ENCODE measurements around the gene PFKFB3. TPM values are rescaled to one million over a fixed set of nuclear protein-coding genes. Genes with fewer than 3 reads are reported as not detected.
A peak's percentile ranks its signal among the peaks of the same experiment; 100 is the strongest.
"Not testable (repeated sequence)": the region's sequence is repeated elsewhere in the genome, so short reads cannot be mapped to it uniquely, and the experiment has no call there.

The PFKFB3 gene
- total RNA-seq, 2 donors from 2014 or later = 157 to 310 TPM

GRCh38 chr10:6202098-6202683 lies 541 bp upstream of the PFKFB3 start:
- Mint-ChIP-seq H3K36me3 (ENCODE audit: low read depth) (peaks cover 75% of the 10 kb centered on the region), H3K27ac (peak overlapping the region; percentile 99), H3K9me3 (no peaks in the 10 kb centered on the region), H3K4me1 (peaks cover 27% of the 10 kb centered on the region), H3K27me3 (no peaks in the 10 kb centered on the region), H3K4me3 (peak overlapping the region; percentile 92)
- peak; percentile 3 for ATAC-seq (replicated peaks)

DNA sequence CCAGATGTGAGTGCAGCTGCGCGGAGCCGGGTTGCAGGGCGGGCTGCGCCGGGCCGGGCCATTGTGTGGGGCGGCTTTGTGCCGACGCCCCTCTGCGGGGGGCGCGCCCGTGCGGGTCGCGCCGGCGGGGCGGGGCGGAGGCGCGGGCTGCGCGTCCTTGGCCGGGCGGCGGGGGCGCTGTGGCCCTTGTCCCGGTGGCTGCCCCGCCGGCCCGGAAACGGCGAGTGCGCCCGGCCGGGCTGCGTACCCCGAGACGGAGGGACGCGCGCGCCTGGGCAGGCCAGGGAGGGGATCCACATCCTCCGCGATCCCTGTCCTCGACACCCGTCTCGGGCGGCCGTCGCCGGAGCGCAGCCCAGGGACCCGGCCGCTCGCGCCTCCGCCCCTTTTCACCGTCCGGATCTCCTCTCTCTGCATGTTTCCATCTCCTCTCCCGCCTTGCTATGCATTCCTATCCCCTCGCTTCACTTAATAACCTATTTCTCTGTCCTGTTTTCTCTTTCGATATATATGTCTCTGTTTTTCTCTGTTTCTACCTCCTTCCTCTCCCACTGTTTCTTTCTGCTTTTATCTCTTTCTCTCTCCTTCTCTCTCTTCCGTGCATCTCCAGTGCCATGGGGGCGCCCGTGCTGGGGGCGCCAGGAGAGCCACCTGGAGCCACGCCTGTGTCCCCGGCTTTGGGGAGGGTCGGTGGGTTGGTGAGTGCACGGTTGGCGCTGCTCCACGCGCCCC lies 765 bp downstream of the PFKFB3 start:
- ATAC-seq (replicated peaks) = peak; percentile 11
- H3K4me3 Mint-ChIP-seq = peak overlapping the region; percentile 92

GRCh38 chr10:6204063-6204340 lies 1.3 kb downstream of the PFKFB3 start:
- H3K27ac Mint-ChIP-seq = peak overlapping the region; percentile 86
- no peak for ATAC-seq (replicated peaks)
- no peaks in the 10 kb centered on the region for H3K9me3 Mint-ChIP-seq
- H3K27me3 Mint-ChIP-seq = no peaks in the 10 kb centered on the region
- peaks cover 78% of the 10 kb centered on the region for H3K36me3 Mint-ChIP-seq (ENCODE audit: low read depth)
- H3K4me1 Mint-ChIP-seq = peaks cover 22% of the 10 kb centered on the region
- peak overlapping the region; percentile 92 for H3K4me3 Mint-ChIP-seq

More for the DNA sequence above, 765 bp downstream of the PFKFB3 start:
- H3K27me3 Mint-ChIP-seq = no peaks in the 10 kb centered on the region
- peaks cover 78% of the 10 kb centered on the region for H3K36me3 Mint-ChIP-seq (ENCODE audit: low read depth)
- H3K27ac Mint-ChIP-seq = peak overlapping the region; percentile 86
- H3K9me3 Mint-ChIP-seq = no peaks in the 10 kb centered on the region
- H3K4me1 Mint-ChIP-seq = peaks cover 26% of the 10 kb centered on the region

GRCh38 chr10:6204341-6205191 lies 1.8 kb downstream of the PFKFB3 start:
- Mint-ChIP-seq H3K27ac (peak overlapping the region; percentile 85), H3K27me3 (no peaks in the 10 kb centered on the region)
- ATAC-seq (replicated peaks) = no peak

DNA sequence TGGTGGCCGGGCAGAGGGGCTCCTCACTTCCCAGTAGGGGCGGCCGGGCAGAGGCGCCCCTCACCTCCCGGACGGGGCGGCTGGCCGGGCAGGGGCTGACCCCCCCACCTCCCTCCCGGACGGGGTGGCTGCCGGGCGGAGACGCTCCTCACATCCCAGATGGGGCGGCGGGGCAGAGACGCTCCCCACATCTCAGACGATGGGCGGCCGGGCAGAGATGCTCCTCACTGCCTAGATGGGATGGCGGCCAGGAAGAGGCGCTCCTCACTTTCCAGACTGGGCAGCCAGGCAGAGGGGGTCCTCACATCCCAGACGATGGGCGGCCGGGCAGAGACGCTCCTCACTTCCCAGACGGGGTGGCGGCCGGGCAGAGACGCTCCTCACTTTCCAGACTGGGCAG lies 3.8 kb downstream of the PFKFB3 start:
- ATAC-seq (replicated peaks); H3K4me3 Mint-ChIP-seq; H3K9me3 Mint-ChIP-seq; H3K27ac Mint-ChIP-seq; H3K27me3 Mint-ChIP-seq: not testable (repeated sequence)
- Mint-ChIP-seq H3K4me1 (peaks cover 17% of the 10 kb centered on the region), H3K36me3 (ENCODE audit: low read depth) (peaks cover 77% of the 10 kb centered on the region)

More at GRCh38 chr10:6204341-6205191, 1.8 kb downstream of the PFKFB3 start:
- peaks cover 81% of the 10 kb centered on the region for H3K36me3 Mint-ChIP-seq (ENCODE audit: low read depth)
- H3K4me3 Mint-ChIP-seq = peak overlapping the region; percentile 92
- H3K4me1 Mint-ChIP-seq = peaks cover 19% of the 10 kb centered on the region
- no peaks in the 10 kb centered on the region for H3K9me3 Mint-ChIP-seq

DNA sequence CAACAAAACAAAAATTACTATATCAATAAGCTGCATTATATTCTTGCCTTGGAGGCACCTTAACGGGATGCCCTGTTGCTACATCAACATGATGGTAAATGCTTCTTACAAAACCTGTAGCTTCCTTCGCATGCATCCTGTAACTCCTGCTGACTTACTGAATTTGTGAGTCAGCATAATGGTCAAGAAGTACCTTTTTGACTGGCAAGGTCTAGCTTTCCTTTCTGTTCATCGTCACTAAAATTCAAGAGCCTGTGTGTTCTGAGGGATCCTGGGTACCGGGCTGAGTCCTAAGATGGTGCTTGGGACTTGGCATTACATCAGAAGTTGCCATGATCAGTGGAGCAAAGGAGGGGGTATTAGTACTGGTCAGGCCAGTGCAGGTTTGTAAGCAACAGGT lies 4.9 kb downstream of the PFKFB3 start:
- H3K36me3 Mint-ChIP-seq (ENCODE audit: low read depth) = peaks cover 80% of the 10 kb centered on the region
- ATAC-seq (replicated peaks) = peak; percentile 3
- H3K27me3 Mint-ChIP-seq = no peaks in the 10 kb centered on the region
- peak overlapping the region; percentile 60 for H3K4me3 Mint-ChIP-seq
- H3K9me3 Mint-ChIP-seq = no peaks in the 10 kb centered on the region
- peak overlapping the region; percentile 62 for H3K27ac Mint-ChIP-seq
- H3K4me1 Mint-ChIP-seq = peaks cover 17% of the 10 kb centered on the region

DNA sequence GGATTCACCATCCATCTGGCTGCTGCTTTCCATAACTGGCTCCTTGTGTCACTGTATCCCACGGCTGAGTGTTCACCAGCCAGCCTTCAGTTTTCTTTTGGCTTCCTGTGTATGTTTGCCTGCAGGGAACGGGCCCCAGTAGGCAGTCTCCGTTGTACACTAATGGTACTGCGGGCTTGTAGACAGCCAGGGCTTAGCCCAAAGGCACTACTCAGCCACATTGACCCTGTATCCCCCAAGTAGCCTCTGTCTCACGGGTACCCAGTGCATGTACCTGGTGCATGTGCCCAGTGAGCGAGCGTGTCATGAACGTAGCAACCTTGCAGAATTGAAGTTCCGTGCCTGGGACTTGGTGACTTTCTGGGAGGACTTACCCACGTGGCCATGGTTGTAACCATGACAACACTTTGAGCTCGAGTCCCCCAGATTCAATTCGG lies 6.1 kb downstream of the PFKFB3 start:
- Mint-ChIP-seq H3K27ac (no peak overlapping the region), H3K4me1 (peaks cover 23% of the 10 kb centered on the region), H3K9me3 (no peaks in the 10 kb centered on the region), H3K4me3 (no peak overlapping the region), H3K27me3 (no peaks in the 10 kb centered on the region), H3K36me3 (ENCODE audit: low read depth) (peaks cover 86% of the 10 kb centered on the region)
- no peak for ATAC-seq (replicated peaks)

DNA sequence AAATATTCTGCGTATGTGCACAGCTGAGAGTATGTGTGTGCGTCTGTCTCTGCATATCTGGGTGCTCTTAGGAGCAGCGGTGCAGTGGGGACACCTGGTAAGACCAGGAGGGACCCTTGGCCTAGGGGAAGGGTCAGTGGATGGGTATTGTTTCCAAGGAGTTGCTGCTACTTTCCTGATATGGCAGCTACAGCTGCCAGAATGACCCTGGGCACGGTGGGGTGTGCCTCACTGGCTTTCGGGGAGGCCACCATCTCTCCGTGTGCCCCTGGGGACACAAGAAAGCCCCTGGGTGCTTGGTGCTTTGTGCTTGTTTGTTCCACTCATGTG lies 8.6 kb downstream of the PFKFB3 start:
- no peaks in the 10 kb centered on the region for H3K9me3 Mint-ChIP-seq
- no peak for ATAC-seq (replicated peaks)
- peaks cover 93% of the 10 kb centered on the region for H3K36me3 Mint-ChIP-seq (ENCODE audit: low read depth)
- no peak overlapping the region for H3K4me3 Mint-ChIP-seq
- peak overlapping the region; percentile 26 for H3K27ac Mint-ChIP-seq
- H3K27me3 Mint-ChIP-seq = no peaks in the 10 kb centered on the region
- peaks cover 20% of the 10 kb centered on the region for H3K4me1 Mint-ChIP-seq

- H3K9me3 Mint-ChIP-seq = no peaks in the 10 kb centered on the region
- no peak overlapping the region for H3K4me3 Mint-ChIP-seq
- H3K27me3 Mint-ChIP-seq = no peaks in the 10 kb centered on the region
- H3K36me3 Mint-ChIP-seq (ENCODE audit: low read depth) = peaks cover 94% of the 10 kb centered on the region
- H3K27ac Mint-ChIP-seq = no peak overlapping the region
- ATAC-seq (replicated peaks) = no peak
- H3K4me1 Mint-ChIP-seq = peaks cover 20% of the 10 kb centered on the region
Observed at GRCh38 chr10:6211671-6212635, 9.2 kb downstream of the PFKFB3 start.

GRCh38 chr10:6212806-6213205 lies 10.1 kb downstream of the PFKFB3 start:
- H3K27ac Mint-ChIP-seq = no peak overlapping the region
- H3K9me3 Mint-ChIP-seq = no peaks in the 10 kb centered on the region
- no peaks in the 10 kb centered on the region for H3K27me3 Mint-ChIP-seq
- ATAC-seq (replicated peaks) = no peak
- H3K36me3 Mint-ChIP-seq (ENCODE audit: low read depth) = peaks cover 94% of the 10 kb centered on the region
- H3K4me1 Mint-ChIP-seq = peaks cover 16% of the 10 kb centered on the region
- H3K4me3 Mint-ChIP-seq = no peak overlapping the region

DNA sequence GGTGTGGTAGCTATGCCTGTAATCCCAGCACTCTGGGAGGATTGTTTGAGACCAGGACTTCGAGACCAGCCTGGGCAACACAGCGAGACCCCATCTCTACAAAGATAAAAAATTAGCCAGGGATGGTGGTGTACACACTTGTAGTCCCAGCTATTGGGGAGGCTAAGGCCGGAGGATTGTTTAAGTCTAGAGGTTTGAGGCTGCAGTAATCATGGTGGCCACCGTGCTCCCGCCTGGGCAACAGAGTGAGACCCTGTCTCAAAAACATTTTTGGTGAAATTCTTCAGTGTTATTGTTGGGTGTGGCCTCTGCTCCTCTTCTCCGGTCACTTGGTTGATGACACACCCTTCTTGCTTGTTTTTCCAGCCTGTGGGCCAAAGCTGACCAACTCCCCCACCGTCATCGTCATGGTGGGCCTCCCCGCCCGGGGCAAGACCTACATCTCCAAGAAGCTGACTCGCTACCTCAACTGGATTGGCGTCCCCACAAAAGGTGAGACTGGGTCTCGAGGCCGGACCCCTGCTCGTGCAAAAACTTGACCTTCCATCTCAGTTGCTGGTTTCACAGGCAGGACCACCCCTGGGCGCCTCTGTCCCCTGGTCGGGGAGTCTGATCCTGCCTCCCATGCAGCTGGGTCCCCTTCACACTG lies 10.6 kb downstream of the PFKFB3 start:
- no peaks in the 10 kb centered on the region for H3K9me3 Mint-ChIP-seq
- peaks cover 94% of the 10 kb centered on the region for H3K36me3 Mint-ChIP-seq (ENCODE audit: low read depth)
- H3K4me3 Mint-ChIP-seq = no peak overlapping the region
- H3K27ac Mint-ChIP-seq = peak overlapping the region; percentile 41
- ATAC-seq (replicated peaks) = no peak
- no peaks in the 10 kb centered on the region for H3K27me3 Mint-ChIP-seq
- peaks cover 14% of the 10 kb centered on the region for H3K4me1 Mint-ChIP-seq

DNA sequence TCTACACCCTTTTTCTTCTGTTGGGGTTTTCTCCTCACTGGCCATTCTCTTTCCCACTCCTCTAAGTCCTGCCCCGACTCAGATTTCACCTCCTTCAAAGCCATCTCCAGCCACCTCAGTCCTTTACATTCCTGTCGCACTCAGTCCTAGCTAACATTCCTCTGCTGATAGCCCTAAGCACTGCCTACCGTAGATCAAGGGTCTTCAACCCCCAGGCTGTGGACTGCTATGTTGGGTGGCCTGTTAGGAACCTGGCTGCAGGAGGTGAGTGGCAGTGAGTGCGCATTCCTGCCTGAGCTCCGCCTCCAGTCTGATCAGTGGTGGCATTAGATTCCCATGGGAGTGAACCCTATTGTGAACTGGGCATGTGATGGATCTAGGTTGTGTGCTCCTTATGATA lies 11.2 kb downstream of the PFKFB3 start:
- H3K27ac Mint-ChIP-seq = peak overlapping the region; percentile 41
- H3K36me3 Mint-ChIP-seq (ENCODE audit: low read depth) = peaks cover 94% of the 10 kb centered on the region
- no peak overlapping the region for H3K4me3 Mint-ChIP-seq
- H3K9me3 Mint-ChIP-seq = no peaks in the 10 kb centered on the region
- H3K27me3 Mint-ChIP-seq = no peaks in the 10 kb centered on the region
- peaks cover 14% of the 10 kb centered on the region for H3K4me1 Mint-ChIP-seq
- ATAC-seq (replicated peaks) = no peak

DNA sequence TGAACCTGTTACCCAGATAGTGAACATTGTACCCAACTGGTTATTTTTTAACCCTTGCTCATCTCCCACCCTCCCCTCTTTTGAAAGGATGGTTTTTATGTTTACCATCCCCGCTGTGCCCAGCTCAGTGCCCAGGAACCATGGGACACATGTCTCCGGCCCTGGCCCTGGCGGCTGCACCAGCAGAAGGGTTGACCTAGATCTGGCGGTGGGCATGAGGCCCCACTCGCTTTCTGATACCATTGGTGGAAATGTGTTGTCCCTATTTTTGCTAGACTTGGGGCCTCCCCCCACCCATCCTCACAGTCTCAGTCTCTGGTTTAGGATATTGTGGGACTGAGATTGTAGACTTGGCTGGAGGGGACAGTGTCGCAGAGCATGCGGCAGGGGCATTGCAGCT lies 11.9 kb downstream of the PFKFB3 start:
- peaks cover 14% of the 10 kb centered on the region for H3K4me1 Mint-ChIP-seq
- no peak overlapping the region for H3K27ac Mint-ChIP-seq
- ATAC-seq (replicated peaks) = no peak
- H3K27me3 Mint-ChIP-seq = no peaks in the 10 kb centered on the region
- H3K36me3 Mint-ChIP-seq (ENCODE audit: low read depth) = peaks cover 94% of the 10 kb centered on the region
- H3K9me3 Mint-ChIP-seq = no peaks in the 10 kb centered on the region
- H3K4me3 Mint-ChIP-seq = no peak overlapping the region
